ENCODE measurements around the gene ZSWIM5. TPM values are rescaled to one million over a fixed set of nuclear protein-coding genes. Genes with fewer than 3 reads are reported as not detected.
"Not testable (repeated sequence)": the region's sequence is repeated elsewhere in the genome, so short reads cannot be mapped to it uniquely, and the experiment has no call there.

The ZSWIM5 gene
- total RNA-seq, 2 donors from 2014 or later, result 3.6 to 4.4 TPM

GRCh38 chr1:45172764-45173163 lies 33.6 kb downstream of the ZSWIM5 start:
- H3K9me3 ChIP-seq, result no peaks in the 10 kb centered on the region
- no peaks in the 10 kb centered on the region for H3K27me3 ChIP-seq
- DNase-seq (no peak), ATAC-seq (no peak)
- WGBS, 2 donors, result 88 to 89% methylated on average over 3 of the region's 3 CpGs
- no peak overlapping the region for H3K27ac ChIP-seq
- no peak for TF ChIP-seq CTCF (IDR thresholded peaks at IDR 0.05)
- no peaks in the 10 kb centered on the region for H3K36me3 ChIP-seq (replicated peaks in 1 of 2; ENCODE audit: insufficient read depth in 1 of 2, low read depth in 2 of 2)
- intact Hi-C loops (cut with DNase I), result no loop called here
- H3K4me1 ChIP-seq, result peaks cover 40% of the 10 kb centered on the region
- no peak overlapping the region for H3K4me3 ChIP-seq

- ATAC-seq (peak; percentile 92), DNase-seq (peak; percentile 41 to 74 (median 62))
- H3K4me1 ChIP-seq, result peaks cover 40% of the 10 kb centered on the region
Observed at GRCh38 chr1:45172005-45172404, 34.4 kb downstream of the ZSWIM5 start.

GRCh38 chr1:45171575-45171974 lies 34.8 kb downstream of the ZSWIM5 start:
- intact Hi-C loops (cut with DNase I), result no loop called here
- no peaks in the 10 kb centered on the region for H3K9me3 ChIP-seq

More at GRCh38 chr1:45172005-45172404, 34.4 kb downstream of the ZSWIM5 start:
- no peak for TF ChIP-seq POLR2A (IDR thresholded peaks at IDR 0.05)
- TF ChIP-seq CTCF (IDR thresholded peaks at IDR 0.05), result no peak
- no peaks in the 10 kb centered on the region for H3K9me3 ChIP-seq
- no peaks in the 10 kb centered on the region for H3K36me3 ChIP-seq (replicated peaks in 1 of 2; ENCODE audit: insufficient read depth in 1 of 2, low read depth in 2 of 2)
- no peak overlapping the region for H3K4me3 ChIP-seq
- intact Hi-C loops (cut with DNase I), result no loop called here
- H3K27me3 ChIP-seq, result no peaks in the 10 kb centered on the region
- H3K27ac ChIP-seq, result peak overlapping the region in 2 of 4 donors; percentile 10 to 60
- WGBS, 2 donors, result 12 to 15% methylated on average over 7 of the region's 7 CpGs

DNA sequence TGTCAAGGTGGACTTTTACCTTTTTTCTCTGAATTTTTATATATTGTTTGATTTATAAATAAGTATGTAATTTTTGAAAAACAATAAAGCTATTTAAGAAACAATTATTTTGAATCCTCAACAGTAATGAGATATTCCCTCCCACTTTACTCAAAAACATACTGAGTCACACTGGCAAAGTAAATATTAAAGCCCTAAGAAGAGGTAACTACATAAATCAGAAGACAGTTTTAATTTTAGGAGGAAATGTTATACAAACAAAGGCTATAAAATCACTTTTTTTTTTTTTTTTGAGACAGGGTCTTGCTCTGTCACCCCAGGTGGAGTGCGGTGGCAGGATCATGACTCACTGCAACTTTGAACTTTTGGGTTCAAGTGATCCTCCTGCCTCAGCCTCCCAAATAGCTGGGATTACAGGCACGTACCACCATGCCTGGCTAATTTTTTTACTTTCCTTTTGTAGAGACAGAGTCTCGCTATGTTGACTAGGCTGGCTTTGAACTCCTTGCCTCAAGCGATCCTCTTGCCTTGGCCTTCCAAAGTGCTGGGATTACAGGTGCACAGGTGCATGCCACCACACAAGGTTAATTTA lies 36.2 kb downstream of the ZSWIM5 start:
- Histone ChIP-seq H3K4me1 (peaks cover 27% of the 10 kb centered on the region), H3K9me3 (no peaks in the 10 kb centered on the region), H3K27ac (no peak overlapping the region), H3K36me3 (replicated peaks in 1 of 2; ENCODE audit: insufficient read depth in 1 of 2, low read depth in 2 of 2) (no peaks in the 10 kb centered on the region), H3K4me3 (no peak overlapping the region), H3K27me3 (no peaks in the 10 kb centered on the region)
- ATAC-seq, result no peak
- no peak for TF ChIP-seq POLR2A (IDR thresholded peaks at IDR 0.05)
- WGBS, 2 donors, result 98 to 100% methylated on average over 4 of the region's 4 CpGs
- DNase-seq, result no peak
- intact Hi-C loops (cut with DNase I), result no loop called here

More at GRCh38 chr1:45171575-45171974, 34.8 kb downstream of the ZSWIM5 start:
- Histone ChIP-seq H3K36me3 (replicated peaks in 1 of 2; ENCODE audit: insufficient read depth in 1 of 2, low read depth in 2 of 2) (no peaks in the 10 kb centered on the region), H3K27ac (peak overlapping the region in 1 of 4 donors; percentile 60), H3K4me3 (no peak overlapping the region), H3K27me3 (no peaks in the 10 kb centered on the region), H3K4me1 (peaks cover 37% of the 10 kb centered on the region)
- WGBS, 2 donors, result 43 to 67% methylated on average over 1 of the region's 1 CpG
- TF ChIP-seq POLR2A (IDR thresholded peaks at IDR 0.05), result no peak
- TF ChIP-seq CTCF (IDR thresholded peaks at IDR 0.05), result no peak
- no peak for DNase-seq
- ATAC-seq, result no peak

GRCh38 chr1:45167947-45168346 lies 38.5 kb downstream of the ZSWIM5 start:
- H3K4me3 ChIP-seq; intact Hi-C loops (cut with DNase I); H3K36me3 ChIP-seq (replicated peaks in 1 of 2; ENCODE audit: insufficient read depth in 1 of 2, low read depth in 2 of 2); H3K27me3 ChIP-seq; H3K9me3 ChIP-seq; ATAC-seq; H3K27ac ChIP-seq; DNase-seq: not testable (repeated sequence)
- peaks cover 15% of the 10 kb centered on the region for H3K4me1 ChIP-seq
- WGBS, 2 donors, result 93 to 95% methylated on average over 6 of the region's 6 CpGs

GRCh38 chr1:45164307-45164706 lies 42.1 kb downstream of the ZSWIM5 start:
- H3K27me3 ChIP-seq; intact Hi-C loops (cut with DNase I); DNase-seq; H3K27ac ChIP-seq; H3K36me3 ChIP-seq (replicated peaks in 1 of 2; ENCODE audit: insufficient read depth in 1 of 2, low read depth in 2 of 2); H3K9me3 ChIP-seq; H3K4me3 ChIP-seq; ATAC-seq; H3K4me1 ChIP-seq: not testable (repeated sequence)
- WGBS, 2 donors, result 96 to 100% methylated on average over 2 of the region's 2 CpGs

- H3K27ac ChIP-seq; intact Hi-C loops (cut with DNase I); DNase-seq; H3K36me3 ChIP-seq (replicated peaks in 1 of 2; ENCODE audit: insufficient read depth in 1 of 2, low read depth in 2 of 2); H3K4me3 ChIP-seq; H3K4me1 ChIP-seq; H3K27me3 ChIP-seq; H3K9me3 ChIP-seq; ATAC-seq: not testable (repeated sequence)
- 93 to 96% methylated on average over 3 of the region's 3 CpGs for WGBS, 2 donors
Observed at GRCh38 chr1:45163111-45163510, 43.3 kb downstream of the ZSWIM5 start.

DNA sequence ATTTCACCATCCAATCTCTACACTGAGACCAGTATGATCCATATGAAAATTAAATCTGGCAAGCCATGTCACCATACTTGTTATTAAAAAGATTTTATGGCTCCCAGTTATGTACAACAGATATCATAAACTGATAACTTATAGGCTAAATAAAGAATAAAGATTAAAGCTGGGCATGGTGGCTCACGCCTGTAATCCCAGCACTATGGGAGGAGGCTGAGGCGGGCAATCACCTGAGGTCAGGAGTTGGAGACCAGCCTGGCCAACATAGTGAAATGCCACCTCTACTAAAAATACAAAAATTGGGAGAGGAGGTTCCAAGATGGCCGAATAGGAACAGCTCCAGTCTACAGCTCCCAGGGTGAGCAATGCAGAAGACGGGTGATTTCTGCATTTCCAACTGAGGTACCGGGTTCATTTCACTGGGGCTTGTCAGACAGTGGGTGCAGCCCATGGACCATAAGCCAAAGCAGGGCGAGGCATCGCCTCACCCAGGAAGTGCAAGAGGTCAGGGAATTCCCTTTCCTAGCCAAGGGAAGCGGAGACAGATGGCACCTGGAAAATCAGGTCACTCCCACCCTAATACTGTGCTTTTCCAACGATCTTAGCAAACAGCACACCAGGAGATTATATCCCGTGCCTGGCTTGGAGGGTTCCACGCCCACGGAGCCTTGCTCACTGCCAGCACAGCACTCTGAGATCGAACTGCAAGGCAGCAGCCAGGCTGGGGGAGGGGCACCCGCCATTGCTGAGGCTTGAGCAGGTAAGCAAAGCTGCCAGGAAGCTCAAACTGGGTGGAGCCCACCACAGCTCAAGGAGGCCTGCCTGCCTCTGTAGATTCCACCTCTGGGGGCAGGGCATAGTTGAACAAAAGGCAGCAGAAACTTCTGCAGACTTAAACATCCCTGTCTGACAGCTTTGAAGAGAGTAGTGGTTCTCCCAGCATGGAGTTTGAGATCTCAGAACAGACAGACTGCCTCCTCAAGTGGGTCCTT lies 44.1 kb downstream of the ZSWIM5 start:
- H3K27me3 ChIP-seq; H3K4me3 ChIP-seq; intact Hi-C loops (cut with DNase I); H3K27ac ChIP-seq; H3K4me1 ChIP-seq; DNase-seq; ATAC-seq; H3K36me3 ChIP-seq (replicated peaks in 1 of 2; ENCODE audit: insufficient read depth in 1 of 2, low read depth in 2 of 2); H3K9me3 ChIP-seq: not testable (repeated sequence)
- WGBS, 2 donors, result 83 to 86% methylated on average over 13 to 14 of the region's 14 CpGs

Measured in body of pancreas (tissue), 4 donors.